Fibroblast of lung (primary cell): ENCODE data around the gene NOL11. TPM values are rescaled to one million over a fixed set of nuclear protein-coding genes. Genes with fewer than 3 reads are reported as not detected.

Experiments used
- DNase-seq, 2 donors: peaks; one replicate each; pipeline versions ENCODE4 v3.0.0 to v3.0.0-alpha.2; 2010; ENCODE audit warnings: low read depth in 2 of 2
- H2AFZ ChIP-seq: 2 replicates; pipeline ENCODE4 v1.5.1; 2012; ENCODE audit warnings: low read length, control low read depth, inconsistent platforms
- H3K27ac ChIP-seq: 2 replicates; pipeline ENCODE4 v1.5.1; 2011; ENCODE audit warnings: low read length, control low read depth; ENCODE audit not compliant: insufficient read depth
- H3K27me3 ChIP-seq: 2 replicates; pipeline ENCODE4 v1.5.1; 2011; ENCODE audit warnings: mild to moderate bottlenecking, low read length; ENCODE audit not compliant: control insufficient read depth, insufficient read depth
- H3K36me3 ChIP-seq: 2 replicates; pipeline ENCODE4 v1.5.1; 2011; ENCODE audit warnings: low read length; ENCODE audit not compliant: control insufficient read depth, insufficient read depth
- H3K4me1 ChIP-seq: 2 replicates; pipeline ENCODE4 v1.5.1; 2011; ENCODE audit warnings: low read length; ENCODE audit not compliant: control insufficient read depth, insufficient read depth; ENCODE audit errors: extremely low read depth
- H3K4me2 ChIP-seq: 2 replicates; pipeline ENCODE4 v1.5.1; 2011; ENCODE audit warnings: low read length, control low read depth; ENCODE audit not compliant: insufficient read depth; ENCODE audit errors: extremely low read depth
- H3K4me3 ChIP-seq, 4 experiments: fragments of 200-600 bp in 1 of 4; sonication (generic) in 1 of 4; replicated peaks in 1 of 4; 2 replicates each; pipeline ENCODE4 v1.5.1; 2011 to 2016; ENCODE audit warnings: low read length in 4 of 4, low read depth in 3 of 4, mild to moderate bottlenecking in 3 of 4, control low read depth in 2 of 4, inconsistent platforms in 1 of 4, mixed read lengths in 1 of 4; ENCODE audit not compliant: insufficient read depth in 1 of 4; ENCODE audit errors: control extremely low read depth in 1 of 4
- H3K79me2 ChIP-seq: 2 replicates; pipeline ENCODE4 v1.5.1; 2012; ENCODE audit warnings: mild to moderate bottlenecking, low read length, inconsistent platforms; ENCODE audit not compliant: control insufficient read depth, insufficient read depth
- H3K9ac ChIP-seq: 2 replicates; pipeline ENCODE4 v1.5.1; 2011; ENCODE audit warnings: mild to moderate bottlenecking, low read length, control low read depth; ENCODE audit not compliant: insufficient read depth
- H3K9me3 ChIP-seq: 2 replicates; pipeline ENCODE4 v1.5.1; 2012; ENCODE audit warnings: low read depth, low read length; ENCODE audit not compliant: control insufficient read depth, insufficient read depth
- H4K20me1 ChIP-seq: 2 replicates; pipeline ENCODE4 v1.5.1; 2011; ENCODE audit warnings: low read length; ENCODE audit not compliant: control insufficient read depth, insufficient read depth; ENCODE audit errors: extremely low read depth
- CTCF ChIP-seq, 2 donors: IDR thresholded peaks in 1 of 2; conservative IDR thresholded peaks in 1 of 2; 1 replicate in 1 of 2; 2 replicates in 1 of 2; pipeline ENCODE4 v1.5.1; 2011 to 2012; ENCODE audit warnings: low read length in 2 of 2, control low read depth in 1 of 2, inconsistent platforms in 1 of 2, low read depth in 1 of 2, mild to moderate bottlenecking in 1 of 2
- EZH2 ChIP-seq: IDR thresholded peaks from 2 replicates; pipeline ENCODE4 v1.5.1; 2012; ENCODE audit warnings: low read length, control low read depth, mild to moderate bottlenecking; ENCODE audit errors: missing control alignments
- polyA plus RNA-seq, 2 donors: library from polyadenylated mRNA; depleted of rRNA in 1 of 2; stranded (reverse) in 1 of 2; unstranded in 1 of 2; fragments of >200 nt; gene quantifications; 2 replicates each; pipeline ENCODE4 v1.2.1, GENCODE V29; 2011 to 2012; ENCODE audit warnings: missing spikeins in 1 of 2
- total RNA-seq: library from RNA; depleted of rRNA; stranded (reverse); fragments of >200 nt; gene quantifications from 2 replicates; pipeline ENCODE4 v1.2.1, GENCODE V29; 2014

The NOL11 gene
- total and polyA plus RNA-seq, 2 donors (not counting 1 experiment from before 2014, with no cell fraction given): 21.5 to 35.6 TPM

- Histone ChIP-seq H3K27me3 (no peaks in the 10 kb centered on the region), H4K20me1 (no peaks in the 10 kb centered on the region), H3K27ac (no peak overlapping the region), H3K79me2 (no peaks in the 10 kb centered on the region), H2AFZ (no peak overlapping the region), H3K36me3 (no peaks in the 10 kb centered on the region), H3K4me1 (no peaks in the 10 kb centered on the region), H3K4me2 (no peak overlapping the region), H3K4me3 (no peak overlapping the region), H3K9ac (no peak overlapping the region), H3K9me3 (no peaks in the 10 kb centered on the region)
- no peak for DNase-seq
- TF ChIP-seq EZH2 (no peak), CTCF (conservative IDR thresholded peaks at IDR 0.05 in 1 of 2, IDR thresholded peaks at IDR 0.05 in 1 of 2; ENCODE audit: low read depth in 1 of 2, low read length in 2 of 2) (no peak)
Observed at GRCh38 chr17:67687511-67687910, 30.2 kb upstream of the NOL11 start.

GRCh38 chr17:67689534-67690177 lies 28.1 kb upstream of the NOL11 start:
- Histone ChIP-seq H3K4me2 (no peak overlapping the region), H3K27me3 (no peaks in the 10 kb centered on the region), H3K36me3 (no peaks in the 10 kb centered on the region), H3K27ac (no peak overlapping the region), H3K4me3 (no peak overlapping the region), H2AFZ (no peak overlapping the region), H3K9me3 (no peaks in the 10 kb centered on the region), H4K20me1 (no peaks in the 10 kb centered on the region), H3K9ac (no peak overlapping the region), H3K79me2 (no peaks in the 10 kb centered on the region), H3K4me1 (no peaks in the 10 kb centered on the region)
- TF ChIP-seq CTCF (conservative IDR thresholded peaks at IDR 0.05 in 1 of 2, IDR thresholded peaks at IDR 0.05 in 1 of 2; ENCODE audit: low read depth in 1 of 2, low read length in 2 of 2): peak; percentile 66 to 68
- no peak for TF ChIP-seq EZH2
- DNase-seq: peak; percentile 48 to 80

- no peak overlapping the region for H3K4me2 ChIP-seq
- no peaks in the 10 kb centered on the region for H4K20me1 ChIP-seq
- no peak overlapping the region for H3K4me3 ChIP-seq
- H3K9me3 ChIP-seq: no peaks in the 10 kb centered on the region
- no peak for TF ChIP-seq CTCF (conservative IDR thresholded peaks at IDR 0.05 in 1 of 2, IDR thresholded peaks at IDR 0.05 in 1 of 2; ENCODE audit: low read depth in 1 of 2, low read length in 2 of 2)
- TF ChIP-seq EZH2: no peak
- no peak overlapping the region for H3K9ac ChIP-seq
- no peak for DNase-seq
- H3K4me1 ChIP-seq: no peaks in the 10 kb centered on the region
- H3K27me3 ChIP-seq: no peaks in the 10 kb centered on the region
- H2AFZ ChIP-seq: no peak overlapping the region
- no peaks in the 10 kb centered on the region for H3K79me2 ChIP-seq
- H3K27ac ChIP-seq: no peak overlapping the region
- H3K36me3 ChIP-seq: no peaks in the 10 kb centered on the region
Observed at GRCh38 chr17:67693811-67694210, 23.9 kb upstream of the NOL11 start.
